ENCODE measurements around the gene SPC24. TPM values are rescaled to one million over a fixed set of nuclear protein-coding genes. Genes with fewer than 3 reads are reported as not detected.

Gene SPC24
- total and polyA plus RNA-seq, 2 donors (not counting 1 experiment from before 2014, with no cell fraction given), result 0.12 to 0.15 TPM

DNA sequence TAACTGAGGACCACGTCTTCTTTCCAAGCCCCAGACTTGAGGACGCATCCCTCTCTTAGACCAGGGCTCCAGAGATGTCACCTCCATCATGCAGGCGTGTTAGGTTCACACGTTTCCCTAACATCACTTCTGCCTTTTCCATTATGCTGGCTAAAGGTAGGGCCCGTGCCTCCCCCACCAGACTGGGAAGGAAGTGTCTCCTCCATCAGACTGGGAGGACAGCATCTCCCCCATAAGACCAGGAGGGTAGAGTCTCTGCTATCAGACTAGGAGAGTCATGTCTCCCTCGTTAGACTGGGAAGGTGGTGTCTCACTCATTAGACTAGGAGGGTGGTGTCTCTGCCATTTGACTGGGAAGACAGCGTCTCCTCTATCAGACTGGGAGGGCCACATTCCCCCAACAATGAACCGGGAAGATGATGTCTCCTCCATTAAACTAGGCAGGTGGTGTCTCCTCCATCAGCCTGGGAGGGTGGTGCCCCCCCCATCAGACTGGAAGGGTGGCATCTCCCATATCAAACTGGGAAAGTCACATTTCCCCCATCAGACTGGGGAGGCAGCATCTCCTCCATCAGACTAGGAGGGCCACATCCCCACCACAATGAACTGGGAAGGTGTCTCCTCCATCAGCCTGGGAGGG lies 18.1 kb upstream of the SPC24 start:
- H3K27ac Mint-ChIP-seq, result no peak overlapping the region
- H3K4me3 Mint-ChIP-seq, result no peak overlapping the region

DNA sequence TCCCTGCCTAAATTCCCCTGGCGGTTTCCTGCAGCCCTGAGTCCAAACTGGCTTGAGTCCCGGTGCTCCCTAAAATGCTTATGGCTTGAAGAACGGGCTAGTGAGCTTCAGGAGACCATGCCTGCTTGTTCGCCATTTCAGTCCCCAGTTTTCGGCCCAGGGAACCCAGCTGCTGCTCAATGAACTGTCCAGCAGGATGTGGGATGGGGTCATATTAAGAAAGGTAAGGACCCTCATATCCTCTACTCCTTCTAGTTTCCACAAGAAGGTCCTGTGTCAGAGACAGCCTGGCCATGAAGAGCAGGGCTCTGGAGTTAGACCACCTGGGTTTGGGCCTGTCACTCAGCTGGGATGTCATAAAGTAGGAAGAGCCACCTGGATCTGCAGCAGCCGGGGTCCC lies 17.0 kb upstream of the SPC24 start:
- no peaks in the 10 kb centered on the region for H3K4me1 ChIP-seq (ENCODE audit: control insufficient read depth in 2 of 2, insufficient read depth in 2 of 2, low read length in 2 of 2)
- Mint-ChIP-seq H3K4me1 (no peaks in the 10 kb centered on the region), H3K4me3 (no peak overlapping the region), H3K27ac (no peak overlapping the region), H3K27me3 (peaks cover 3% of the 10 kb centered on the region), H3K9me3 (ENCODE audit: insufficient read depth) (no peaks in the 10 kb centered on the region)
- H3K36me3 ChIP-seq (replicated peaks in 1 of 2; ENCODE audit: control extremely low read depth in 1 of 2, control insufficient read depth in 1 of 2, extremely low read depth in 1 of 2, insufficient read depth in 2 of 2, low read length in 1 of 2), result no peaks in the 10 kb centered on the region
- 94% methylated on average over 4 of the region's 6 CpGs for WGBS (ENCODE audit: insufficient coverage)
- no peak overlapping the region for H3K27ac ChIP-seq (ENCODE audit: low read length in 2 of 2)
- no peak overlapping the region for H3K9ac ChIP-seq (ENCODE audit: low read length)
- ATAC-seq (ENCODE audit: low read depth) (no peak), DNase-seq (no peak)
- TF ChIP-seq, protein P1, sequence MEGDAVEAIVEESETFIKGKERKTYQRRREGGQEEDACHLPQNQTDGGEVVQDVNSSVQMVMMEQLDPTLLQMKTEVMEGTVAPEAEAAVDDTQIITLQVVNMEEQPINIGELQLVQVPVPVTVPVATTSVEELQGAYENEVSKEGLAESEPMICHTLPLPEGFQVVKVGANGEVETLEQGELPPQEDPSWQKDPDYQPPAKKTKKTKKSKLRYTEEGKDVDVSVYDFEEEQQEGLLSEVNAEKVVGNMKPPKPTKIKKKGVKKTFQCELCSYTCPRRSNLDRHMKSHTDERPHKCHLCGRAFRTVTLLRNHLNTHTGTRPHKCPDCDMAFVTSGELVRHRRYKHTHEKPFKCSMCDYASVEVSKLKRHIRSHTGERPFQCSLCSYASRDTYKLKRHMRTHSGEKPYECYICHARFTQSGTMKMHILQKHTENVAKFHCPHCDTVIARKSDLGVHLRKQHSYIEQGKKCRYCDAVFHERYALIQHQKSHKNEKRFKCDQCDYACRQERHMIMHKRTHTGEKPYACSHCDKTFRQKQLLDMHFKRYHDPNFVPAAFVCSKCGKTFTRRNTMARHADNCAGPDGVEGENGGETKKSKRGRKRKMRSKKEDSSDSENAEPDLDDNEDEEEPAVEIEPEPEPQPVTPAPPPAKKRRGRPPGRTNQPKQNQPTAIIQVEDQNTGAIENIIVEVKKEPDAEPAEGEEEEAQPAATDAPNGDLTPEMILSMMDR (IDR thresholded peaks at IDR 0.05), result no peak
- TF ChIP-seq EZH2 (IDR thresholded peaks at IDR 0.05; ENCODE audit: borderline replicate concordance, insufficient read depth, low read depth, low read length, poor library complexity, severe bottlenecking), result no peak
- intact Hi-C loops (cut with micrococcal nuclease), result no loop called here
- H4K20me1 ChIP-seq (ENCODE audit: control insufficient read depth, insufficient read depth, low read length, poor library complexity, severe bottlenecking), result no peaks in the 10 kb centered on the region
- H3K4me3 ChIP-seq (ENCODE audit: control extremely low read depth in 1 of 5, extremely low read depth in 1 of 5, insufficient read depth in 1 of 5, low read depth in 2 of 5, low read length in 4 of 5), result no peak overlapping the region
- no peaks in the 10 kb centered on the region for H3K79me2 ChIP-seq (ENCODE audit: control insufficient read depth, insufficient read depth, low read length)
- no peak overlapping the region for H3K4me2 ChIP-seq (replicated peaks; ENCODE audit: low read depth, low read length, poor library complexity, severe bottlenecking)
- ChIA-PET POLR2A (interaction anchor here (0.6 kb wide), 1 partner anchor 19 kb away, joined by 4 read pairs; no protein-coding TSS in a partner anchor), CTCF (interaction anchor here (0.8 kb wide), 1 partner anchor 13 kb away, joined by 3 read pairs; no protein-coding TSS in a partner anchor)
- H3K27me3 ChIP-seq (replicated peaks in 1 of 4; ENCODE audit: control extremely low read depth in 1 of 4, control insufficient read depth in 3 of 4, insufficient read depth in 4 of 4, low read length in 3 of 4), result peaks cover 0 to under 1% (median 0%) of the 10 kb centered on the region in 4 experiments
- H3K9me3 ChIP-seq (ENCODE audit: control extremely low read depth in 1 of 3, control insufficient read depth in 2 of 3, insufficient read depth in 1 of 3, low read length in 2 of 3), result peaks cover 0 to 3% (median 0%) of the 10 kb centered on the region in 3 donors
- no peak overlapping the region for H2AFZ ChIP-seq (ENCODE audit: insufficient read depth, low read depth, low read length, poor library complexity, severe bottlenecking)

More for the DNA sequence above, 18.1 kb upstream of the SPC24 start:
- DNase-seq (no peak), ATAC-seq (ENCODE audit: low read depth) (no peak)
- no peak overlapping the region for H3K4me2 ChIP-seq (replicated peaks; ENCODE audit: low read depth, low read length, poor library complexity, severe bottlenecking)
- H2AFZ ChIP-seq (ENCODE audit: insufficient read depth, low read depth, low read length, poor library complexity, severe bottlenecking), result no peak overlapping the region
- CTCF ChIA-PET, result no interaction called here
- H3K27me3 Mint-ChIP-seq, result peaks cover 8% of the 10 kb centered on the region
- no peaks in the 10 kb centered on the region for H3K79me2 ChIP-seq (ENCODE audit: control insufficient read depth, insufficient read depth, low read length)
- H3K4me3 ChIP-seq (ENCODE audit: control extremely low read depth in 1 of 5, extremely low read depth in 1 of 5, insufficient read depth in 1 of 5, low read depth in 2 of 5, low read length in 4 of 5), result no peak overlapping the region
- POLR2A ChIA-PET, result no interaction called here
- H3K4me1 ChIP-seq (ENCODE audit: control insufficient read depth in 2 of 2, insufficient read depth in 2 of 2, low read length in 2 of 2), result no peaks in the 10 kb centered on the region
- H3K9ac ChIP-seq (ENCODE audit: low read length), result no peak overlapping the region
- peaks cover 3% of the 10 kb centered on the region for H3K4me1 Mint-ChIP-seq
- H3K9me3 Mint-ChIP-seq (ENCODE audit: insufficient read depth), result no peaks in the 10 kb centered on the region
- no peak overlapping the region for H3K27ac ChIP-seq (ENCODE audit: low read length in 2 of 2)
- H4K20me1 ChIP-seq (ENCODE audit: control insufficient read depth, insufficient read depth, low read length, poor library complexity, severe bottlenecking), result no peaks in the 10 kb centered on the region
- intact Hi-C loops (cut with micrococcal nuclease), result no loop called here
- H3K36me3 ChIP-seq (replicated peaks in 1 of 2; ENCODE audit: control extremely low read depth in 1 of 2, control insufficient read depth in 1 of 2, extremely low read depth in 1 of 2, insufficient read depth in 2 of 2, low read length in 1 of 2), result no peaks in the 10 kb centered on the region
- 71% methylated on average over 4 of the region's 8 CpGs for WGBS (ENCODE audit: insufficient coverage)
- H3K9me3 ChIP-seq (ENCODE audit: control extremely low read depth in 1 of 3, control insufficient read depth in 2 of 3, insufficient read depth in 1 of 3, low read length in 2 of 3), result peaks cover 0 to 3% (median 0%) of the 10 kb centered on the region in 3 donors
- peaks cover 0 to 6% (median 2%) of the 10 kb centered on the region in 4 experiments for H3K27me3 ChIP-seq (replicated peaks in 1 of 4; ENCODE audit: control extremely low read depth in 1 of 4, control insufficient read depth in 3 of 4, insufficient read depth in 4 of 4, low read length in 3 of 4)
- TF ChIP-seq EZH2 (IDR thresholded peaks at IDR 0.05; ENCODE audit: borderline replicate concordance, insufficient read depth, low read depth, low read length, poor library complexity, severe bottlenecking), result no peak
- TF ChIP-seq, protein P1 (IDR thresholded peaks at IDR 0.05), result no peak

Measured in B cell (primary cell).